IPS-15b (cell line): ENCODE data around the gene CAPN11.
"Not testable (repeated sequence)": the region's sequence is repeated elsewhere in the genome, so short reads cannot be mapped to it uniquely, and the experiment has no call there.

Source experiments
- H3K27me3 ChIP-seq: one replicate; pipeline ENCODE4 v1.6.1; 2013; ENCODE audit warnings: low read length; ENCODE audit not compliant: control insufficient read depth, insufficient read depth
- H3K36me3 ChIP-seq: one replicate; pipeline ENCODE4 v1.6.1; 2013; ENCODE audit warnings: low read length; ENCODE audit not compliant: control insufficient read depth, insufficient read depth
- H3K4me1 ChIP-seq: one replicate; pipeline ENCODE4 v1.6.1; 2013; ENCODE audit warnings: mild to moderate bottlenecking, low read length; ENCODE audit not compliant: control insufficient read depth, insufficient read depth
- H3K4me3 ChIP-seq: one replicate; pipeline ENCODE4 v1.5.1; 2013; ENCODE audit warnings: low read depth, low read length
- H3K9ac ChIP-seq: one replicate; pipeline ENCODE4 v1.6.1; 2013; ENCODE audit warnings: low read depth, mild to moderate bottlenecking, low read length
- H3K9me3 ChIP-seq: one replicate; pipeline ENCODE4 v1.6.1; 2013; ENCODE audit warnings: mild to moderate bottlenecking, low read length; ENCODE audit not compliant: control insufficient read depth, insufficient read depth

Gene CAPN11

GRCh38 chr6:44228836-44229235 is 70.2 kb downstream of the CAPN11 start:
- H3K9me3 ChIP-seq = no peaks in the 10 kb centered on the region
- no peak overlapping the region for H3K9ac ChIP-seq
- no peaks in the 10 kb centered on the region for H3K27me3 ChIP-seq
- H3K4me1 ChIP-seq = peaks cover 20% of the 10 kb centered on the region
- H3K4me3 ChIP-seq = no peak overlapping the region
- peaks cover 44% of the 10 kb centered on the region for H3K36me3 ChIP-seq

- H3K4me3 ChIP-seq = no peak overlapping the region
- H3K9me3 ChIP-seq = no peaks in the 10 kb centered on the region
- H3K27me3 ChIP-seq = no peaks in the 10 kb centered on the region
- H3K9ac ChIP-seq = no peak overlapping the region
- peaks cover 44% of the 10 kb centered on the region for H3K36me3 ChIP-seq
- peaks cover 23% of the 10 kb centered on the region for H3K4me1 ChIP-seq
These were observed 70.9 kb downstream of the CAPN11 start for GRCh38 chr6:44229376-44230033.

GRCh38 chr6:44230034-44230675 is 71.5 kb downstream of the CAPN11 start:
- peaks cover 21% of the 10 kb centered on the region for H3K4me1 ChIP-seq
- H3K4me3 ChIP-seq = no peak overlapping the region
- H3K36me3 ChIP-seq = peaks cover 44% of the 10 kb centered on the region
- no peaks in the 10 kb centered on the region for H3K9me3 ChIP-seq
- no peaks in the 10 kb centered on the region for H3K27me3 ChIP-seq
- H3K9ac ChIP-seq = no peak overlapping the region

- H3K36me3 ChIP-seq = peaks cover 48% of the 10 kb centered on the region
These were observed 72.8 kb downstream of the CAPN11 start for GRCh38 chr6:44231426-44231825.

DNA sequence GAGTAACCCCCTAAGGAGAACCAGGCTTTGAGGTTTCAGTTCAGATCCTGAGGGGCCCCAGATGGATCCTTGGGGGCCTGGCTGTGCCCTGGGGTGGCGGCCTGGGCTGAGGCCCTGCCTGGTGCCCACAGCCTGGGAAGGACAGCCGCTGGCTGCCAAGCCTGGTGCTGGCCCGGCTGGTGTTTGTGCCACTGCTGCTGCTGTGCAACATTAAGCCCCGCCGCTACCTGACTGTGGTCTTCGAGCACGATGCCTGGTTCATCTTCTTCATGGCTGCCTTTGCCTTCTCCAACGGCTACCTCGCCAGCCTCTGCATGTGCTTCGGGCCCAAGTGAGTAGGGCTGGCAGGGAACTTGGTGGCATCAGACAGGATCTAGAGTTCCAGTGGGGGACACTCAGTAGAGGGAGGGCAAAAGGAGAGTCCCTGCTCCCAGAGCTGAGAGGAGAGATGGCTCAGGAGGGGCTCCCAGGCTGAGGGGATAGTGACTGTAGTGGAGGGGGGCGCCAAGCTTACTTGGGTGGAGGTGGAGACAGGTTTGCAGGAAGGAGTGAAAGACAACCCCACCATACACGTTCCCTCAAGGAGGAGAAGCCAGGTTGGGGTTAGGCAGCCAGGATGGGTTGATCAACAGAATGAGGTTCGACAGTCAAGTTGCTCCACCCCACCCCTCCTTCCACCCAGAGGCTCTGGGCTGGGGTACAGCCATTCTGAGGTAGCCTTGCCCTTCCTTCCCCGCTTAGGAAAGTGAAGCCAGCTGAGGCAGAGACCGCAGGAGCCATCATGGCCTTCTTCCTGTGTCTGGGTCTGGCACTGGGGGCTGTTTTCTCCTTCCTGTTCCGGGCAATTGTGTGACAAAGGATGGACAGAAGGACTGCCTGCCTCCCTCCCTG is 74.3 kb downstream of the CAPN11 start:
- H3K4me3 ChIP-seq = no peak overlapping the region
- no peak overlapping the region for H3K9ac ChIP-seq
- H3K27me3 ChIP-seq = no peaks in the 10 kb centered on the region
- peaks cover 4% of the 10 kb centered on the region for H3K4me1 ChIP-seq
- H3K9me3 ChIP-seq = no peaks in the 10 kb centered on the region
- H3K36me3 ChIP-seq = peaks cover 43% of the 10 kb centered on the region

More at GRCh38 chr6:44231426-44231825, 72.8 kb downstream of the CAPN11 start:
- H3K4me3 ChIP-seq, H3K9me3 ChIP-seq, H3K27me3 ChIP-seq, H3K9ac ChIP-seq: not testable (repeated sequence)
- peaks cover 10% of the 10 kb centered on the region for H3K4me1 ChIP-seq

- no peak overlapping the region for H3K4me3 ChIP-seq
- H3K36me3 ChIP-seq = peaks cover 39% of the 10 kb centered on the region
- no peak overlapping the region for H3K9ac ChIP-seq
- H3K4me1 ChIP-seq = peaks cover 4% of the 10 kb centered on the region
- no peaks in the 10 kb centered on the region for H3K9me3 ChIP-seq
- H3K27me3 ChIP-seq = no peaks in the 10 kb centered on the region
These were observed 75.0 kb downstream of the CAPN11 start for GRCh38 chr6:44233567-44234100.
